GM21390 (cell line): ENCODE measurements around the gene SDK1.

ENCODE experiments used
- ATAC-seq: cut with Tn5 transposase; IDR thresholded peaks from one replicate; pipeline ENCODE4 v1.9.1; 2021; ENCODE audit not compliant: unreplicated experiment

Gene SDK1

GRCh38 chr7:4162884-4163564, 862.0 kb downstream of the SDK1 start:
- ATAC-seq, result no peak

- ATAC-seq, result no peak
Measured at GRCh38 chr7:4163565-4164203, 862.6 kb downstream of the SDK1 start.

- ATAC-seq, result no peak
Measured at GRCh38 chr7:4164556-4164955, 863.5 kb downstream of the SDK1 start.

- no peak for ATAC-seq
Measured at GRCh38 chr7:4166340-4166739, 865.3 kb downstream of the SDK1 start.

GRCh38 chr7:4166807-4167206, 865.8 kb downstream of the SDK1 start:
- no peak for ATAC-seq

- no peak for ATAC-seq
Measured at GRCh38 chr7:4167385-4167910, 866.4 kb downstream of the SDK1 start.

- no peak for ATAC-seq
Measured at GRCh38 chr7:4168041-4168440, 867.0 kb downstream of the SDK1 start.

GRCh38 chr7:4168541-4168940, 867.5 kb downstream of the SDK1 start:
- no peak for ATAC-seq

- no peak for ATAC-seq
Measured at GRCh38 chr7:4169455-4169854, 868.4 kb downstream of the SDK1 start.

GRCh38 chr7:4170997-4171786, 870.1 kb downstream of the SDK1 start:
- ATAC-seq, result no peak

GRCh38 chr7:4172883-4173282, 871.8 kb downstream of the SDK1 start:
- no peak for ATAC-seq

GRCh38 chr7:4173615-4174014, 872.6 kb downstream of the SDK1 start:
- no peak for ATAC-seq

- no peak for ATAC-seq
Measured at GRCh38 chr7:4174016-4174415, 873.0 kb downstream of the SDK1 start.

- no peak for ATAC-seq
Measured at GRCh38 chr7:4174451-4174850, 873.4 kb downstream of the SDK1 start.

GRCh38 chr7:4174884-4175283, 873.8 kb downstream of the SDK1 start:
- ATAC-seq, result no peak

GRCh38 chr7:4175346-4175973, 874.4 kb downstream of the SDK1 start:
- ATAC-seq, result no peak

- no peak for ATAC-seq
Measured at GRCh38 chr7:4177001-4177400, 875.9 kb downstream of the SDK1 start.

GRCh38 chr7:4178416-4178815, 877.4 kb downstream of the SDK1 start:
- no peak for ATAC-seq

GRCh38 chr7:4178916-4179687, 878.0 kb downstream of the SDK1 start:
- no peak for ATAC-seq

GRCh38 chr7:4179688-4180380, 878.8 kb downstream of the SDK1 start:
- ATAC-seq, result no peak
